Measurements from ENCODE around the gene SORCS1.
A peak's percentile ranks its signal among the peaks of the same experiment; 100 is the strongest.

The SORCS1 gene

DNA sequence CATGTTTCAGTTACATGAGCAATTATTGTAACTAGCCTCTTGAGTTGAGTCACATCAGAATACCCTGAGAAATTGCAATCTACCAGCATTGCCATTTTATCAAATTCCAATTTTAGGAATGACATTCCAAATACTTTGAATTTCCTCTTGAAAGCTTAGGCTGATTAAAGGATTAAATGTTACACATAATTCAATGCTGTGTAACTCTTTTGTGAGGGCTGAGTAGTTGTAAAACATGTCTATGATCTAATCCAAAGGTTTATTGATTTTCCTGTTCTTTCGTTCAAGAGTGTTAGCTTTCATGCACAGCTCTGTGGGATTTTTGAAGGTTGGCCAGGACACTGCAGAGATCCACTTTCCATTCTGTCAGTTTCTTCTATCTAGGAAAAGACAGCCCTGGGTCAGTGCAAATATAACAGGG, 193.1 kb downstream of the SORCS1 start:
- DNase-seq (ENCODE audit: low read depth): no peak
- TF ChIP-seq MYC (IDR thresholded peaks at IDR 0.05; ENCODE audit: low read depth, low read length): no peak
- no peak for TF ChIP-seq POLR2A (IDR thresholded peaks at IDR 0.05; ENCODE audit: extremely low read depth, insufficient read length)
- TF ChIP-seq, protein P1, sequence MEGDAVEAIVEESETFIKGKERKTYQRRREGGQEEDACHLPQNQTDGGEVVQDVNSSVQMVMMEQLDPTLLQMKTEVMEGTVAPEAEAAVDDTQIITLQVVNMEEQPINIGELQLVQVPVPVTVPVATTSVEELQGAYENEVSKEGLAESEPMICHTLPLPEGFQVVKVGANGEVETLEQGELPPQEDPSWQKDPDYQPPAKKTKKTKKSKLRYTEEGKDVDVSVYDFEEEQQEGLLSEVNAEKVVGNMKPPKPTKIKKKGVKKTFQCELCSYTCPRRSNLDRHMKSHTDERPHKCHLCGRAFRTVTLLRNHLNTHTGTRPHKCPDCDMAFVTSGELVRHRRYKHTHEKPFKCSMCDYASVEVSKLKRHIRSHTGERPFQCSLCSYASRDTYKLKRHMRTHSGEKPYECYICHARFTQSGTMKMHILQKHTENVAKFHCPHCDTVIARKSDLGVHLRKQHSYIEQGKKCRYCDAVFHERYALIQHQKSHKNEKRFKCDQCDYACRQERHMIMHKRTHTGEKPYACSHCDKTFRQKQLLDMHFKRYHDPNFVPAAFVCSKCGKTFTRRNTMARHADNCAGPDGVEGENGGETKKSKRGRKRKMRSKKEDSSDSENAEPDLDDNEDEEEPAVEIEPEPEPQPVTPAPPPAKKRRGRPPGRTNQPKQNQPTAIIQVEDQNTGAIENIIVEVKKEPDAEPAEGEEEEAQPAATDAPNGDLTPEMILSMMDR (IDR thresholded peaks at IDR 0.05; ENCODE audit: low read depth, low read length): no peak
- TF ChIP-seq, protein P2, sequence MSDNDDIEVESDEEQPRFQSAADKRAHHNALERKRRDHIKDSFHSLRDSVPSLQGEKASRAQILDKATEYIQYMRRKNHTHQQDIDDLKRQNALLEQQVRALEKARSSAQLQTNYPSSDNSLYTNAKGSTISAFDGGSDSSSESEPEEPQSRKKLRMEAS (IDR thresholded peaks at IDR 0.05; ENCODE audit: low read depth, low read length): no peak
- H3K4me3 ChIP-seq (ENCODE audit: low read depth, low read length): no peak overlapping the region

DNA sequence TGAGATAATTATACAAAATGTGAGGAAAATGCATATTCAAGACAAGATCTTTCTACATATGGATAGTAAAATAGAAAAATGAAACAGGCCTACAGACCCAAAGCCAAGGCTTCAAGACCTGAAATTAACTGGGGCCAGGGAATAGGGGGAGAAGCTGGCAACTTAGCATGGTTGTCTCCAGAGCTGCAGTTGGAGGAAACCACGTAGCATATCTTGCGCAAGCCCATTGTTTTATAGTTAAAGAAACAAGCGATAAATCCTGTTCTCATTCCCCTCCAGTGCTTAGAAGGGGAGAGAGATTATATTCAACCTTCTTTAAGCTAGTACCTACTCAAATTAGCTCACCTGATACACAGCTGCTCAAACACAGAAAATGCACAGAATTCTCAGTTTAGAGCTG, 197.1 kb downstream of the SORCS1 start:
- TF ChIP-seq, protein P1 (IDR thresholded peaks at IDR 0.05; ENCODE audit: low read depth, low read length): no peak
- no peak for TF ChIP-seq POLR2A (IDR thresholded peaks at IDR 0.05; ENCODE audit: extremely low read depth, insufficient read length)
- TF ChIP-seq, protein P2 (IDR thresholded peaks at IDR 0.05; ENCODE audit: low read depth, low read length): no peak
- no peak for TF ChIP-seq MYC (IDR thresholded peaks at IDR 0.05; ENCODE audit: low read depth, low read length)
- no peak overlapping the region for H3K4me3 ChIP-seq (ENCODE audit: low read depth, low read length)
- DNase-seq (ENCODE audit: low read depth): peak; percentile 50

DNA sequence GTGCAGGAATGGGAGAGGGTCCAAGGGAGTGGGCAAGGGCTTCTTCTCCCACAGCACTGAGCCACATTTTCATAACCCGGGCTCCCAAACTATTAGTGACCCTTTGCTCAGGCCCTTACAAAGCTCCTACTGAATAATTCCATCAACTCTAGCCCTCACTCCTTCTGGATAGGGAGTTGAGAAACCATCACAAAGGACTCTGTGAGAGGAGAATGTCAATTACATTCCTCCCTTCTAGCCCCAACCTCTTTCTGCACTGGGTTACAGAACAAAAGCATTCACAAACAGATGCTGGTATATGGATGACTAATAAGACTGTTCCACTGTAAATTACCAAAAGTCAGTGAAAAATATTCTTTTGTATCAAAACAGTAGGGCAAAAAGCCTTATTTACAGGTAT, 203.7 kb downstream of the SORCS1 start:
- no peak for DNase-seq (ENCODE audit: low read depth)
- no peak for TF ChIP-seq MYC (IDR thresholded peaks at IDR 0.05; ENCODE audit: low read depth, low read length)
- no peak for TF ChIP-seq POLR2A (IDR thresholded peaks at IDR 0.05; ENCODE audit: extremely low read depth, insufficient read length)
- TF ChIP-seq, protein P2 (IDR thresholded peaks at IDR 0.05; ENCODE audit: low read depth, low read length): no peak
- TF ChIP-seq, protein P1 (IDR thresholded peaks at IDR 0.05; ENCODE audit: low read depth, low read length): no peak
- no peak overlapping the region for H3K4me3 ChIP-seq (ENCODE audit: low read depth, low read length)

DNA sequence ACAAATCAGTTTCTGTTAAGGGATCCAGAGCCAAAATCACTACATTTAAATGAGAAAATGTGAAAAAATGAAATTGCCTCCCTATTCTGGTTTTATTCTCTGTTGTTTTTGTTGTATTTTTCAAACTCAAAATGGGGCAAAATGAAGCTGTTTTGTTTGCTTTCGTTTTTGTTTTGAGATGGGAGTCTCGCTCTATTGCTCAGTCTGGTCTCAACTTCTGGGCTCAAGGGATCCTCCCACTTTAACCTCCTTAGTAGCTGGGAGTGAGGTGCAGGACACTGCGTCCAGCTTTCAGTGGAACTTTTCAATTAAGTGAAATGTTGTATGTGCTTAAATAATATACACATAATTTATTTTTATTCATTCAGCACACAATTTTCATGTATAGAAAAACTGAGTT, 205.0 kb downstream of the SORCS1 start:
- TF ChIP-seq, protein P1 (IDR thresholded peaks at IDR 0.05; ENCODE audit: low read depth, low read length): no peak
- no peak for TF ChIP-seq POLR2A (IDR thresholded peaks at IDR 0.05; ENCODE audit: extremely low read depth, insufficient read length)
- TF ChIP-seq, protein P2 (IDR thresholded peaks at IDR 0.05; ENCODE audit: low read depth, low read length): no peak
- TF ChIP-seq MYC (IDR thresholded peaks at IDR 0.05; ENCODE audit: low read depth, low read length): no peak
- no peak overlapping the region for H3K4me3 ChIP-seq (ENCODE audit: low read depth, low read length)
- DNase-seq (ENCODE audit: low read depth): no peak

DNA sequence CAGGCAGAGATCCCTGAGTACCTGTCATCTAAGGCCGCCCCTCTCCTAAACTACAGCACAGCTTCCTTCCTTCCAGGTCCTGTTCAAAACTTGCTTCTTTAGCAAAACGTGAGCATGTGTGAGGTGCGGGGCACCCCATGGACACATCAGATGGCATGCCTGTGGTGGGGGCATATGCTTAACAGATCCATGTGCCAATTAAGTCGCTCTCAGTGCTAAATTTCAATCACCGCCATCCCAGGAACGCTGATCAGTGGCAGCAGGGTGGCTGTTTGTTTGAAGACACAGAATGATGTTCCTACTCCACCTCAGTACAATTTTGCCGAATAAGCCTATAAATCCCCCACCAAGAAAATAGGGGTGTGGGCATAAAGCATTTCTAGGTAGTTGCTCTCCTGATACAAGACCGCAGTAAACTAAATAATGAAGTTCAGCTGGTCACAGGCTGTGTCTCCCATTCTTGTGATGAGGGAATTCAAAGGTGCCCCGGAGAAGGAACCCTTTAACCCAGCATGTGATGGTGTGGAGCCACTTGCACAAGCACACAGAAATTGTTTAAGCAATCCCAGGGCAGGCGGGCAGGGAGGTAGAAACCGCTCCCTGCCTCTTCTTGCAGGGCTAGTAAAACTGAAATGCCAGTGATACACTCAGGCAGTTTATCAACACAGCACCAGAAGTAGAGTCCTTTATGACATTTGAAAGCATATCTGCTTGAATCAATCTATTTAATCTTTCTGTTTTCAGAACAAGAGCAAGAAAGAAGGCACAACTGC, 205.7 kb downstream of the SORCS1 start:
- H3K4me3 ChIP-seq (ENCODE audit: low read depth, low read length): no peak overlapping the region
- TF ChIP-seq MYC (IDR thresholded peaks at IDR 0.05; ENCODE audit: low read depth, low read length) (no peak), POLR2A (IDR thresholded peaks at IDR 0.05; ENCODE audit: extremely low read depth, insufficient read length) (no peak)
- TF ChIP-seq, protein P1 (IDR thresholded peaks at IDR 0.05; ENCODE audit: low read depth, low read length): no peak
- TF ChIP-seq, protein P2 (IDR thresholded peaks at IDR 0.05; ENCODE audit: low read depth, low read length): no peak
- no peak for DNase-seq (ENCODE audit: low read depth)

Data from NB4 (cell line).